OCI-LY7 (cell line): ENCODE results near the gene NPHS1. TPM values are rescaled to one million over a fixed set of nuclear protein-coding genes. Genes with fewer than 3 reads are reported as not detected.

ENCODE experiments used
- BruUV-seq: library from RNA; stranded (reverse); fragments of 400-500 nt; replicated peaks from 2 replicates; lab custom pipeline; 2021; lab: Mats Ljungman, UMichigan
- CTCF ChIA-PET: fragments of 300-600 bp; sonication (Branson Sonifier 250); formaldehyde crosslinking; loops from one replicate; lab custom pipeline; 2022; ENCODE audit warnings: antibody characterized with exemption; ENCODE audit not compliant: unreplicated experiment; lab: Charles Lee
- POLR2A ChIA-PET: fragments of 300-600 bp; sonication (Branson Sonifier 250); formaldehyde crosslinking; loops from one replicate; lab custom pipeline; 2022; ENCODE audit warnings: antibody characterized with exemption; lab: Charles Lee
- DNase-seq: peaks from one replicate; pipeline ENCODE4 v3.0.0-alpha.2; 2015; ENCODE audit warnings: low spot score
- H2AFZ ChIP-seq: fragments of 200-600 bp; sonication (generic), shearing (Covaris generic); 2 replicates; pipeline ENCODE4 v1.6.1; 2014; ENCODE audit warnings: mild to moderate bottlenecking, antibody characterized with exemption, low read length, moderate library complexity
- H3K27ac ChIP-seq: fragments of 200-600 bp; sonication (generic); 2 replicates; pipeline ENCODE4 v1.5.1; 2014; ENCODE audit warnings: mixed run types, low read depth, mild to moderate bottlenecking, moderate library complexity, low read length, inconsistent platforms; ENCODE audit not compliant: poor library complexity, severe bottlenecking
- H3K36me3 ChIP-seq: fragments of 200-600 bp; sonication (generic); 2 replicates; pipeline ENCODE4 v1.6.1; 2014; ENCODE audit warnings: mild to moderate bottlenecking, antibody characterized with exemption, low read length, moderate library complexity, mixed read lengths; ENCODE audit not compliant: insufficient read depth
- H3K4me1 ChIP-seq: fragments of 200-600 bp; sonication (generic); 2 replicates; pipeline ENCODE4 v1.5.1; 2014; ENCODE audit warnings: mild to moderate bottlenecking, low read length; ENCODE audit not compliant: insufficient read depth, poor library complexity, severe bottlenecking
- H3K4me2 ChIP-seq: fragments of 200-600 bp; sonication (generic); 2 replicates; pipeline ENCODE4 v1.6.1; 2014; ENCODE audit warnings: mild to moderate bottlenecking, low read length
- H3K4me3 ChIP-seq: fragments of 200-600 bp; sonication (generic); 2 replicates; pipeline ENCODE4 v1.5.1; 2014; ENCODE audit warnings: mild to moderate bottlenecking, low read depth, low read length; ENCODE audit not compliant: poor library complexity, severe bottlenecking
- H3K79me2 ChIP-seq: fragments of 200-600 bp; sonication (generic); 2 replicates; pipeline ENCODE4 v1.6.1; 2016; ENCODE audit warnings: low read depth, mild to moderate bottlenecking, low read length, moderate library complexity, mixed read lengths; ENCODE audit not compliant: insufficient read depth
- H3K9me2 ChIP-seq: fragments of 200-600 bp; sonication (generic); 2 replicates; pipeline ENCODE4 v1.6.1; 2016; ENCODE audit warnings: mild to moderate bottlenecking, low read length, mixed read lengths; ENCODE audit not compliant: insufficient read depth
- H3K9me3 ChIP-seq: fragments of 200-600 bp; sonication (generic); 2 replicates; pipeline ENCODE4 v1.6.1; 2014; ENCODE audit warnings: mild to moderate bottlenecking, mixed run types, low read length, mixed read lengths
- H4K20me1 ChIP-seq: fragments of 200-600 bp; sonication (generic); 2 replicates; pipeline ENCODE4 v1.6.1; 2014; ENCODE audit warnings: mild to moderate bottlenecking, antibody characterized with exemption, low read length, moderate library complexity, mixed read lengths; ENCODE audit not compliant: insufficient read depth
- CTCF ChIP-seq: fragments of 200-600 bp; sonication (generic); conservative IDR thresholded peaks from 2 replicates; pipeline ENCODE4 v1.5.1; 2014; ENCODE audit warnings: mild to moderate bottlenecking, antibody characterized with exemption, low read length, moderate library complexity, mixed read lengths
- EZH2phosphoT487 ChIP-seq: fragments of 200-600 bp; sonication (generic); IDR thresholded peaks from 2 replicates; pipeline ENCODE4 v1.6.1; 2018; ENCODE audit warnings: low read depth, borderline replicate concordance, mild to moderate bottlenecking, mixed run types, antibody characterized with exemption, low read length, moderate library complexity, mixed read lengths
- intact Hi-C: fragments of 100-400 bp; cut with micrococcal nuclease; formaldehyde crosslinking; loops from one replicate; pipeline ENCODE4 v1.10.0; 2022; ENCODE audit not compliant: unreplicated experiment
- total RNA-seq, 2 experiments: library from RNA; depleted of rRNA in 1 of 2; stranded (reverse); fragments of >200 nt in 1 of 2; shearing (Covaris generic) in 1 of 2; gene quantifications; 2 replicates each; pipeline ENCODE4 v1.2.3, GENCODE V29; 2014 to 2022

The NPHS1 gene
- total RNA-seq, 2 experiments from 2014 or later, result not detected

GRCh38 chr19:35844482-35845214, 7.7 kb downstream of the NPHS1 start:
- Histone ChIP-seq H3K79me2 (no peaks in the 10 kb centered on the region), H3K4me1 (no peaks in the 10 kb centered on the region), H3K9me3 (no peaks in the 10 kb centered on the region), H2AFZ (no peak overlapping the region), H3K4me3 (no peak overlapping the region), H3K36me3 (no peaks in the 10 kb centered on the region), H3K9me2 (no peaks in the 10 kb centered on the region), H4K20me1 (no peaks in the 10 kb centered on the region), H3K27ac (no peak overlapping the region), H3K4me2 (no peak overlapping the region)
- no peak for DNase-seq
- no TSS peak for BruUV-seq
- CTCF ChIA-PET, result no interaction called here
- TF ChIP-seq EZH2phosphoT487 (no peak), CTCF (no peak)
- POLR2A ChIA-PET, result no interaction called here
- intact Hi-C loops, result no loop called here

- ChIA-PET POLR2A (interaction anchor here (0.6 kb wide), 1 partner anchor 79 kb away, joined by 3 read pairs; no protein-coding TSS in a partner anchor), CTCF (no interaction called here)
- Histone ChIP-seq H3K9me2 (no peaks in the 10 kb centered on the region), H3K27ac (no peak overlapping the region), H3K36me3 (no peaks in the 10 kb centered on the region), H3K9me3 (no peaks in the 10 kb centered on the region), H3K79me2 (no peaks in the 10 kb centered on the region), H3K4me2 (no peak overlapping the region), H3K4me3 (no peak overlapping the region), H2AFZ (no peak overlapping the region), H3K4me1 (no peaks in the 10 kb centered on the region), H4K20me1 (no peaks in the 10 kb centered on the region)
- DNase-seq, result no peak
- no peak for TF ChIP-seq EZH2phosphoT487
- no peak for TF ChIP-seq CTCF
- BruUV-seq, result no TSS peak
- intact Hi-C loops, result no loop called here
These were observed 8.4 kb downstream of the NPHS1 start for GRCh38 chr19:35843676-35844481.
